GM19043 (cell line): ENCODE data around the gene ATG16L2.

Experiments
- ATAC-seq: cut with Tn5 transposase; IDR thresholded peaks from one replicate; pipeline ENCODE4 v1.9.1; 2021; ENCODE audit warnings: low read depth; ENCODE audit not compliant: unreplicated experiment

Gene ATG16L2

GRCh38 chr11:72875736-72876135, 61.5 kb downstream of the ATG16L2 start:
- ATAC-seq, result no peak

DNA sequence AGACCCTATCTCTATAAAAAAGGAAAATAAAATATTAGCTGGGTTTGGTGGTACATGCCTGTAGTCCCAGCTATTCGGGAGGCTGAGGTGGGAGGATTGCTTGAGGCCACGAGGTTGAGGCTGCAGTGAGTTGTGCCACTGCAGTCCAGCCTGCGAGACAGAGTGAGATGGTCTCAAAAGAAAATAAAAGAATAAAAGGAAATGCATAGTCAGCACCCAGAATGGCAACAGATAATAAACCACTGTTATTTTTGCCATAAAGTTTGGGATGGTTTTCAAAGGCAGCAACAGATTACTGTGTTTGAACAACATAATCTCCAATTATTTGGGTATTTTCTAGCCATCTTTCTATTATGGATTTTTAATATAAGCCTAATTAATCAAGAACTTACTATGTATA, 61.9 kb downstream of the ATG16L2 start:
- ATAC-seq, result no peak
